Testis (tissue), 3 donors: ENCODE measurements around the gene GPATCH1. TPM values are rescaled to one million over a fixed set of nuclear protein-coding genes. Genes with fewer than 3 reads are reported as not detected.

ENCODE experiments used
- DNase-seq: peaks from one replicate; pipeline ENCODE4 v3.0.0-alpha.2; 2019
- H3K27ac ChIP-seq, 2 donors: fragments of 200-600 bp; sonication (generic); one replicate each; pipeline ENCODE4 v1.5.1; 2019
- H3K27me3 ChIP-seq: fragments of 200-600 bp; sonication (generic); one replicate; pipeline ENCODE4 v1.5.1; 2019
- H3K36me3 ChIP-seq: fragments of 200-600 bp; sonication (generic); one replicate; pipeline ENCODE4 v1.5.1; 2017; ENCODE audit warnings: low read depth; ENCODE audit errors: missing control alignments
- H3K4me1 ChIP-seq: fragments of 200-600 bp; sonication (generic); one replicate; pipeline ENCODE4 v1.5.1; 2019
- H3K4me3 ChIP-seq, 2 donors: fragments of 200-600 bp; sonication (generic); one replicate each; pipeline ENCODE4 v1.5.1; 2017 to 2019
- H3K9me3 ChIP-seq: fragments of 200-600 bp; sonication (generic); one replicate; pipeline ENCODE4 v1.5.1; 2017
- POLR2A ChIP-seq: fragments of 450-650 bp; IDR thresholded peaks from one replicate; pipeline ENCODE4 v1.6.1; 2017; ENCODE audit warnings: antibody characterized with exemption, mild to moderate bottlenecking, moderate library complexity
- WGBS, 2 donors: methylation state at CpG; one replicate each; pipeline ENCODE4 v1.1.5; 2018; 5-methylcytosine and 5-hydroxymethylcytosine counted together
- intact Hi-C: fragments of 100-400 bp; cut with DNase I; formaldehyde crosslinking; loops from one replicate; pipeline ENCODE4 v1.15.1; 2023; ENCODE audit warnings: low total_unique reads
- polyA plus RNA-seq: library from polyadenylated mRNA; stranded (reverse); fragments of 350-450 nt; fragmentation: Illumina TruSeq; extraction: RNeasy Lipid Tissue Mini Kit (QIAGEN cat#74804); gene quantifications from one replicate; pipeline ENCODE4 v1.2.3, GENCODE V29; 2014; ENCODE audit warnings: low read depth, low replicate concordance; ENCODE audit not compliant: insufficient read depth
- total RNA-seq, 2 donors: library from RNA; depleted of rRNA; stranded (reverse); fragments of >200 nt; gene quantifications; one replicate each; pipeline ENCODE4 v1.2.3, GENCODE V29; 2016
- TF ChIP-seq, protein P1 (sequence below), 3 experiments: fragments of 450-650 bp in 2 of 3; fragments of 200-600 bp in 1 of 3; sonication (generic) in 1 of 3; IDR thresholded peaks; one replicate each; pipeline ENCODE4 v1.5.1; 2016 to 2019; ENCODE audit warnings: antibody characterized with exemption in 3 of 3, mild to moderate bottlenecking in 2 of 3, moderate library complexity in 1 of 3

GPATCH1 gene
- total and polyA plus RNA-seq, 3 donors from 2014 or later = 12.0 to 14.2 (median 13.1) TPM

GRCh38 chr19:33157906-33158305, 76.9 kb downstream of the GPATCH1 start:
- no peak overlapping the region for H3K4me3 ChIP-seq
- H3K4me1 ChIP-seq = no peaks in the 10 kb centered on the region
- no peak for DNase-seq
- H3K36me3 ChIP-seq = no peaks in the 10 kb centered on the region
- no peaks in the 10 kb centered on the region for H3K9me3 ChIP-seq
- TF ChIP-seq, protein P1, sequence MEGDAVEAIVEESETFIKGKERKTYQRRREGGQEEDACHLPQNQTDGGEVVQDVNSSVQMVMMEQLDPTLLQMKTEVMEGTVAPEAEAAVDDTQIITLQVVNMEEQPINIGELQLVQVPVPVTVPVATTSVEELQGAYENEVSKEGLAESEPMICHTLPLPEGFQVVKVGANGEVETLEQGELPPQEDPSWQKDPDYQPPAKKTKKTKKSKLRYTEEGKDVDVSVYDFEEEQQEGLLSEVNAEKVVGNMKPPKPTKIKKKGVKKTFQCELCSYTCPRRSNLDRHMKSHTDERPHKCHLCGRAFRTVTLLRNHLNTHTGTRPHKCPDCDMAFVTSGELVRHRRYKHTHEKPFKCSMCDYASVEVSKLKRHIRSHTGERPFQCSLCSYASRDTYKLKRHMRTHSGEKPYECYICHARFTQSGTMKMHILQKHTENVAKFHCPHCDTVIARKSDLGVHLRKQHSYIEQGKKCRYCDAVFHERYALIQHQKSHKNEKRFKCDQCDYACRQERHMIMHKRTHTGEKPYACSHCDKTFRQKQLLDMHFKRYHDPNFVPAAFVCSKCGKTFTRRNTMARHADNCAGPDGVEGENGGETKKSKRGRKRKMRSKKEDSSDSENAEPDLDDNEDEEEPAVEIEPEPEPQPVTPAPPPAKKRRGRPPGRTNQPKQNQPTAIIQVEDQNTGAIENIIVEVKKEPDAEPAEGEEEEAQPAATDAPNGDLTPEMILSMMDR (IDR thresholded peaks at IDR 0.05) = no peak
- TF ChIP-seq POLR2A = no peak
- intact Hi-C loops = no loop called here
- no peak overlapping the region for H3K27ac ChIP-seq
- WGBS, 2 donors = 83 to 85% methylated on average over 3 of the region's 3 CpGs
- no peaks in the 10 kb centered on the region for H3K27me3 ChIP-seq

- no peaks in the 10 kb centered on the region for H3K4me1 ChIP-seq
- H3K27me3 ChIP-seq = no peaks in the 10 kb centered on the region
- TF ChIP-seq, protein P1 (IDR thresholded peaks at IDR 0.05) = no peak
- TF ChIP-seq POLR2A = no peak
- no peak overlapping the region for H3K4me3 ChIP-seq
- no peaks in the 10 kb centered on the region for H3K9me3 ChIP-seq
- WGBS, 2 donors = 90 to 93% methylated on average over 6 of the region's 6 CpGs
- no peak overlapping the region for H3K27ac ChIP-seq
- H3K36me3 ChIP-seq = no peaks in the 10 kb centered on the region
- no peak for DNase-seq
- intact Hi-C loops = no loop called here
Observed at GRCh38 chr19:33158365-33158764, 77.4 kb downstream of the GPATCH1 start.

GRCh38 chr19:33159149-33159548, 78.2 kb downstream of the GPATCH1 start:
- no peaks in the 10 kb centered on the region for H3K27me3 ChIP-seq
- no peak for TF ChIP-seq POLR2A
- TF ChIP-seq, protein P1 (IDR thresholded peaks at IDR 0.05) = no peak
- DNase-seq = no peak
- H3K36me3 ChIP-seq = no peaks in the 10 kb centered on the region
- WGBS, 2 donors = 96 to 98% methylated on average over 4 of the region's 4 CpGs
- no peak overlapping the region for H3K4me3 ChIP-seq
- intact Hi-C loops = no loop called here
- no peaks in the 10 kb centered on the region for H3K4me1 ChIP-seq
- no peak overlapping the region for H3K27ac ChIP-seq
- H3K9me3 ChIP-seq = no peaks in the 10 kb centered on the region

- no peaks in the 10 kb centered on the region for H3K27me3 ChIP-seq
- no peaks in the 10 kb centered on the region for H3K4me1 ChIP-seq
- H3K36me3 ChIP-seq = no peaks in the 10 kb centered on the region
- no peak for DNase-seq
- H3K9me3 ChIP-seq = no peaks in the 10 kb centered on the region
- H3K4me3 ChIP-seq = no peak overlapping the region
- intact Hi-C loops = no loop called here
- TF ChIP-seq POLR2A = no peak
- TF ChIP-seq, protein P1 (IDR thresholded peaks at IDR 0.05) = no peak
- H3K27ac ChIP-seq = no peak overlapping the region
- WGBS, 2 donors = 93 to 94% methylated on average over 8 of the region's 8 CpGs
Observed at GRCh38 chr19:33159893-33160292, 78.9 kb downstream of the GPATCH1 start.

DNA sequence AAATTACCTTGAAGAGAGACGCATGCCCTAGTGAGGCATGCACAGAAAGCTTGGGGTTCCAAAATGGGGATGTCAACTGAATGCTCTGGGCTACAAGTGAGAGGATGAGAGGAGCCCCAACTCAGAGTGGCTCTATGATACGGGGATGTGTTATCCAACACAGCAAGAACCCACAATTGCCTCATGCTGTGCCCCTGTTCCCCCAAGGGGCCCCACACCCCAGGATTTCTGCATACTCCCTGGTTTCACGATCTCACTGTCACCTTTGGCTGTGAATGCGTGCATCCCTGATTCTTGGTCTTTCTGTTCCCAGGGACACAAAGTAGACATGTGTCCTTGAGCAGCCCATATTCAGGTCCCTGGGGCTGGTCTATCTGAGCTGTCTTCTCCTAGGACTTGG, 80.2 kb downstream of the GPATCH1 start:
- TF ChIP-seq, protein P1 (IDR thresholded peaks at IDR 0.05) = no peak
- TF ChIP-seq POLR2A = no peak
- Histone ChIP-seq H3K4me1 (no peaks in the 10 kb centered on the region), H3K27ac (no peak overlapping the region), H3K9me3 (no peaks in the 10 kb centered on the region), H3K27me3 (no peaks in the 10 kb centered on the region), H3K4me3 (no peak overlapping the region), H3K36me3 (no peaks in the 10 kb centered on the region)
- WGBS, 2 donors = 84 to 96% methylated on average over 4 of the region's 4 CpGs
- intact Hi-C loops = no loop called here
- DNase-seq = no peak
